GM20000 (cell line): Measurements from ENCODE around the gene FSHR.

Source experiments
- DNase-seq: peaks from one replicate; pipeline ENCODE4 v3.0.0; 2012; ENCODE audit warnings: low spot score
- TF ChIP-seq, protein P1 (sequence below): IDR thresholded peaks from 2 replicates; pipeline ENCODE4 v1.5.1; 2012; ENCODE audit warnings: mild to moderate bottlenecking, control low read depth; ENCODE audit errors: extremely low read depth, missing control alignments

The FSHR gene

DNA sequence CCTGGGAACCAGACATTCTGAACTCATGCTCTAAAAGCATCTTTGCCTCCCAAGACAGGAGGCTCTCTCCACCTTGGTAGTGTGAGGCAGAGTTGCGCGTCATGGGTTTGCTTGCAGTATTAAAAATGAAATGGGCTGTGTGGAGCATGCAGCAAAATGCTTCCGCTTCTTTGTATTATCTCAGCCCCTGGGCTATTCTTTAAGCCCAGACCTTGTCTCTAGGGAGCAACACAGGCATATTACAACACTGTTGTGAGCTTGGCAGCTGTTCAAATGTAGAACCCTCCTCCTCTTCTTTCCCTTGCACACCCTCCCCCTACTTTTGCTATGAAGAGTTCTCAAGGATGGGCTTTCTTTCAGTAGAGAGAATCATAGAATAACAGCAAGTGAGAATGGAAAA lies 213.7 kb downstream of the FSHR start:
- DNase-seq: no peak
- TF ChIP-seq, protein P1, sequence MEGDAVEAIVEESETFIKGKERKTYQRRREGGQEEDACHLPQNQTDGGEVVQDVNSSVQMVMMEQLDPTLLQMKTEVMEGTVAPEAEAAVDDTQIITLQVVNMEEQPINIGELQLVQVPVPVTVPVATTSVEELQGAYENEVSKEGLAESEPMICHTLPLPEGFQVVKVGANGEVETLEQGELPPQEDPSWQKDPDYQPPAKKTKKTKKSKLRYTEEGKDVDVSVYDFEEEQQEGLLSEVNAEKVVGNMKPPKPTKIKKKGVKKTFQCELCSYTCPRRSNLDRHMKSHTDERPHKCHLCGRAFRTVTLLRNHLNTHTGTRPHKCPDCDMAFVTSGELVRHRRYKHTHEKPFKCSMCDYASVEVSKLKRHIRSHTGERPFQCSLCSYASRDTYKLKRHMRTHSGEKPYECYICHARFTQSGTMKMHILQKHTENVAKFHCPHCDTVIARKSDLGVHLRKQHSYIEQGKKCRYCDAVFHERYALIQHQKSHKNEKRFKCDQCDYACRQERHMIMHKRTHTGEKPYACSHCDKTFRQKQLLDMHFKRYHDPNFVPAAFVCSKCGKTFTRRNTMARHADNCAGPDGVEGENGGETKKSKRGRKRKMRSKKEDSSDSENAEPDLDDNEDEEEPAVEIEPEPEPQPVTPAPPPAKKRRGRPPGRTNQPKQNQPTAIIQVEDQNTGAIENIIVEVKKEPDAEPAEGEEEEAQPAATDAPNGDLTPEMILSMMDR: no peak

DNA sequence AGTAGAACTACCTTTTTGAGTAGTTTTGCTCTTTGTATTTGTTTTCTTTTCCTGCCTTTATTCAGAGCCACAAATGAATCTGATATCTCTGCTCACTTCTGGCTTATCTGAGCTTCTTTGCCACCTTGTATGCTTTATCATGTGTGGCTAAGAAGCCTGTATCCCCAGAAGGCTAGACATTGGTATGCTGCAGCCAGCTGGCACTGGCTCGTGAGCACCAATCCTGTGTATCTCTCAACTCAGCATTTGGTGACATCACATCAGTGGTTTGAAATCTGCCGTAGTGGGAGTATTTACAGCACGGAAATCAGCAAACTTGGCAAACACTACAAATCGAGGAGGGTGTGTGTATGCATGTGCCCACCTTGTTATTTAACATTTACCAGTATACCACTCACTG lies 215.1 kb downstream of the FSHR start:
- TF ChIP-seq, protein P1: no peak

DNA sequence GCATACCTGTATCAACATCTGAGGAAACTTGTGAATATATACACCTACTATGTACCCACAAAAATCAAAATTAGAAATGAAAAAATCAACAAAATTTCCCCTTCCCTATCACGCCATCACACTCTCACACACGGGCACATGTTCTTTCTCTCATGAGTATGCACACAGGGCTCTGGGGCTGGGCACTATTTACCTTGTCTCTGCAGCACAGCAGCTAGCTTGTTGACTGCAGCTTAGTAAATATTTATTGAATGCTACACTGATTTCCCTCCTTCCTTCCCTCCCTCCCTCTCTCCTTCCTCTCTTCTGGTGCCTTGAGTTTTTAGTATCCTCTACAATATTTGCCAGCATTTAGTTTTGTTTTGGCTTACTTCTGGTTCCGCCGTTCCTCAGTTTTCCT lies 216.1 kb downstream of the FSHR start:
- no peak for DNase-seq
- TF ChIP-seq, protein P1: no peak

More for the DNA sequence above, 215.1 kb downstream of the FSHR start:
- no peak for DNase-seq

DNA sequence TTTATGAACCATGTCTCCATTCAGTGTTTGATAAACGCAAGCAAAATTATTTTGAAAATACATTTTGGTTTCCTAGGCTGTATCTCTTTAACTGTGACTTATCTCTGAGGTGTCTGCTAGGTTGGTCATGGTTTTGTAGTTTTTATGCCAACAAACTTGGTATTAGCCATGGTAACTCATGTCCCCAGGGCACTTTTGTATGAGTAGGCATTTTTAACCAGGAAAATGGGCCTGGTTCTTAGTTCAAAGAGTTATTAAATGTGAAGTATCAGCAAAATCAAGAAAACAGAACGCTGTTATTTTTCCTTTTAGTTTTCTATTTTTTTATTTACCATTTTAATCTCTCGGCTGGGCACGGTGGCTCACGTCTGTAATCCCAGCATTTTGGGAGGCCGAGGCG lies 219.5 kb downstream of the FSHR start:
- TF ChIP-seq, protein P1: no peak
- DNase-seq: no peak

DNA sequence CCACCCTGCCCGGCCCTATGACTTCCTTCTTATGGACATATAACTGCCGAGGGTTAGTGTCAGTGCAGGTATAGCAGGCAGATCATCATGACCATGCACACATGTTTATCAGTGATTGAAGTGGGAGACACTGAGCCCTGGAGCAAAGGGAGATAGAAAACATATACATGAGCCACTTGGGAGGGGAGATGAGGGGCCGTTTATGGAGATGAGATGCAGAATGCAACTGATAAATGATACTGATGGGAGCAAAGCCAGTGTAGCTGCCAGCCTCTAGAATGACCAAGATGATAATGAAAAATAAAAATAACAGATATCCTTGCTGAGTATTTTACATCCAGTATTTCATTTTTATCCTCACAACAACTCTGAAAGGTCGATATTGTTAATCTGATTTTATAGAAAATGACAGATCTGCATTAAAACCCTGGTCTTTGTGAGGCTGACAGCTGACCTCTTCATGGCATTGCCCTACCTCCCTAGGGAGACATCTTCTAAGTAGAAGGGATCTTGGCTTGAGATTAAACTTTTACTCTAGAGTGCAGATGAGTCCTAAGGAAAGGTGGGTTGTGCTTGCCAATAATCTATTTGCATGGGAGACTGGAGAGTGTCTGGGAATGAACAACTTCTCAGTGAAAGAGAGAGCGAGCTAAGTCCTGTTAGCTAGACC lies 220.4 kb downstream of the FSHR start:
- no peak for DNase-seq
- TF ChIP-seq, protein P1: no peak

DNA sequence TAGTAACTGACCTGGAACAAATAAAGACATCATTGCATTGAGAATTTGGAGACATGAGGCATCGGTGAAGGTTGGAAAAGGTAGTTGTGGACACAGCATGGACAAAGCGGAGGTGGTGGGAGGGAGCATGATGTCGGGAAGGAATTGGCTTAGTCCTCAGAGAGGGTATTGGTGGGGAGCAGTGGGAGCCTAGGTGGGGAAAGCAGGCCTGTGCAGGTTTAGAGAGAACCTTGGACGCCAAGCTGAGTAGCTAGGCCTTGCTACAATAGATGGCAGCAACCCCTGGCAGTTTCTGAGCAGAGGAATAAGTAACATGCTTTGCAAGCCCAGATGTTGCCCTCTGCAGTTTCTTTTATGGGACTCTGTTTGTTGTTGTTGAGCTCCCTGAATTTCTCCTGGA lies 221.6 kb downstream of the FSHR start:
- DNase-seq: no peak
- TF ChIP-seq, protein P1: no peak

DNA sequence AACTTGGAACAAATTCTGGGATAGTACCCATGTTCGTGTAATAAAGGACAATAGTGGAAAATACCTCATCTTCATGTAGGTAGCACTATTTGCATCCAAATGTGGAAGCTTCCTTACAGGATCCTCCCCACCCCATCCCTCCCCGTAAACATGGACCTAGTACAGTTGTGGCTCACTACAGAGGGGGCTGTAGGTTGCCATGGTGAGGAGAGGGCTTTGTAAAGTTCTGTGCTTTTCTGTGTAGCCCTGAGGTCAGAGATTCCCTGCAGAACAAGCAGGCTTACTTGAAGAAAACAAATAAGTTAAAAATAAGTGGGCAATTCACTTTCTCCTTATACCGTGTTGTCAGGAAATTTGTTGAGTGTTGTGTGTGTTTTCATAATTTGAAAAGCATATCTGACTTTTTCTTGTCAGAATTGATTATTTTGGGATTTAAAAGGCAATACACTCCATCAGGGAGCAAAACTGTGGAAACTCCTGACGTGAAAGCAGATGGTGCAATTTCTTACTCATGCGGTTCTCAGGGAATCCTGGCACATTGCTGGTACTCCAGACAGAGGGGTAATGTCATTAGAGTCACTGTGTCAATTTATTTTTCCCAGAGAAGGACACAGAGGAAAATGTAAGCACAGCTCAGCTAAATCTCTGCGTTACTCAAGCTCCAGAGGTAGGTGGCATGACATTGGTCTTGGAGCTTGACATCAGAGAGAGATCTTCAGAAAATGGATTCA lies 224.6 kb downstream of the FSHR start:
- no peak for DNase-seq
- TF ChIP-seq, protein P1: no peak
